Measurements from ENCODE around the gene TNXB. TPM values are rescaled to one million over a fixed set of nuclear protein-coding genes. Genes with fewer than 3 reads are reported as not detected.
A peak's percentile ranks its signal among the peaks of the same experiment; 100 is the strongest.

TNXB gene
- total RNA-seq, 1 experiment from 2014 or later, result 1.8 TPM

- H3K4me1 ChIP-seq (ENCODE audit: control insufficient read depth, insufficient read depth, low read length), result peaks cover 23% of the 10 kb centered on the region
- POLR2A ChIA-PET, result interaction anchor here (0.6 kb wide), 1 partner anchor 30 kb away, joined by 7 read pairs; no protein-coding TSS in a partner anchor
- H3K27ac ChIP-seq (ENCODE audit: low read length), result peak within 1 kb of the TSS; percentile 96
- H3K9me3 ChIP-seq (ENCODE audit: control insufficient read depth, insufficient read depth, low read depth, low read length), result no peaks in the 10 kb centered on the region
- DNase-seq (ENCODE audit: low read depth, low spot score), result peak; percentile 93
- peak; percentile 95 for ATAC-seq
- TSS peak; percentile 64 for BruUV-seq (replicated peaks)
- no peaks in the 10 kb centered on the region for H3K27me3 ChIP-seq (ENCODE audit: control insufficient read depth, insufficient read depth, low read length)
- intact Hi-C loops (cut with micrococcal nuclease; ENCODE audit: unreplicated experiment) (no loop called here), in situ Hi-C loops (cut with HindIII; ENCODE audit: low pct_unique_long_range_greater_than_20kb, low sequenced_read_pairs) (no loop called here)
- peak within 1 kb of the TSS; percentile 92 to 100 for H3K4me3 ChIP-seq (ENCODE audit: low read depth in 2 of 2, low read length in 2 of 2)
- CTCF ChIA-PET, result interaction anchor here (0.6 to 1.2 kb wide), 3 partner anchors 9 to 1463 kb away, joined by 4 to 6 read pairs (median 5); no protein-coding TSS in a partner anchor
- no peaks in the 10 kb centered on the region; the same call in 1 of the 2 replicates for H3K36me3 ChIP-seq (ENCODE audit: control insufficient read depth, insufficient read depth, low read length)
- TF ChIP-seq TCF7L2 (IDR thresholded peaks at IDR 0.05; ENCODE audit: low read depth, low read length) (no peak), REST (IDR thresholded peaks at IDR 0.05; ENCODE audit: insufficient read depth in 1 of 2, low read depth in 2 of 2, low read length in 1 of 2) (no peak), POLR2AphosphoS5 (IDR thresholded peaks at IDR 0.05; ENCODE audit: low read depth, low read length) (0 out of 2 replicates have a peak, but pooled peaks have one; percentile 35), SIN3A (IDR thresholded peaks at IDR 0.05; ENCODE audit: borderline replicate concordance, insufficient read depth, low read depth, low read length) (peak; percentile 83; the same call in 1 of the 2 replicates), CTCF (IDR thresholded peaks at IDR 0.05) (no peak)
Observed at GRCh38 chr6:32127717-32128592, 18.8 kb upstream of the TNXB start, which contains the start of gene ATF6B. Gene ATF6B, minus strand, starts transcription at chr6:32128246. Its CDS starts 39 bp downstream, at chr6:32128207.

GRCh38 chr6:32127409-32127716 lies 18.2 kb upstream of the TNXB start:
- H3K27ac ChIP-seq (ENCODE audit: low read length), result peak overlapping the region; percentile 96
- no TSS peak for BruUV-seq (replicated peaks)

More at GRCh38 chr6:32127409-32127716, 18.2 kb upstream of the TNXB start:
- ATAC-seq (no peak), DNase-seq (ENCODE audit: low read depth, low spot score) (no peak)
- Histone ChIP-seq H3K9me3 (ENCODE audit: control insufficient read depth, insufficient read depth, low read depth, low read length) (no peaks in the 10 kb centered on the region), H3K4me1 (ENCODE audit: control insufficient read depth, insufficient read depth, low read length) (peaks cover 23% of the 10 kb centered on the region), H3K27me3 (ENCODE audit: control insufficient read depth, insufficient read depth, low read length) (no peaks in the 10 kb centered on the region), H3K36me3 (ENCODE audit: control insufficient read depth, insufficient read depth, low read length) (no peaks in the 10 kb centered on the region; the same call in 1 of the 2 replicates), H3K4me3 (ENCODE audit: low read depth in 2 of 2, low read length in 2 of 2) (peak overlapping the region; percentile 92 to 100)
- POLR2A ChIA-PET, result no interaction called here
- CTCF ChIA-PET, result interaction anchor here (1.2 kb wide), 1 partner anchor 8 kb away, joined by 4 read pairs; no protein-coding TSS in a partner anchor
- in situ Hi-C loops (cut with HindIII; ENCODE audit: low pct_unique_long_range_greater_than_20kb, low sequenced_read_pairs) (no loop called here), intact Hi-C loops (cut with micrococcal nuclease; ENCODE audit: unreplicated experiment) (no loop called here)
- TF ChIP-seq POLR2AphosphoS5 (IDR thresholded peaks at IDR 0.05; ENCODE audit: low read depth, low read length) (no peak), REST (IDR thresholded peaks at IDR 0.05; ENCODE audit: insufficient read depth in 1 of 2, low read depth in 2 of 2, low read length in 1 of 2) (no peak), CTCF (IDR thresholded peaks at IDR 0.05) (no peak), TCF7L2 (IDR thresholded peaks at IDR 0.05; ENCODE audit: low read depth, low read length) (no peak), SIN3A (IDR thresholded peaks at IDR 0.05; ENCODE audit: borderline replicate concordance, insufficient read depth, low read depth, low read length) (no peak)
